Fibroblast of skin of right biceps (primary cell): Measurements from ENCODE around the gene ZFP92.
A peak's percentile ranks its signal among the peaks of the same experiment; 100 is the strongest.
"Not testable (repeated sequence)": the region's sequence is repeated elsewhere in the genome, so short reads cannot be mapped to it uniquely, and the experiment has no call there.

Experiments
- DNase-seq: peaks from one replicate; pipeline ENCODE4 v3.0.0-alpha.2; 2013

The ZFP92 gene

GRCh38 chrX:153387987-153388721 is 23.1 kb upstream of the ZFP92 start:
- DNase-seq = no peak

- DNase-seq = no peak
Observed at GRCh38 chrX:153388722-153389459, 22.4 kb upstream of the ZFP92 start.

- DNase-seq = not testable (repeated sequence)
Observed at GRCh38 chrX:153389460-153389768, 21.9 kb upstream of the ZFP92 start.

GRCh38 chrX:153392642-153393321 is 18.5 kb upstream of the ZFP92 start:
- DNase-seq = no peak

- no peak for DNase-seq
Observed at GRCh38 chrX:153394612-153395011, 16.7 kb upstream of the ZFP92 start.

- DNase-seq = no peak
Observed at GRCh38 chrX:153395613-153396319, 15.5 kb upstream of the ZFP92 start.

GRCh38 chrX:153396320-153397195 is 14.7 kb upstream of the ZFP92 start:
- DNase-seq = no peak

- DNase-seq = no peak
Observed at GRCh38 chrX:153397256-153397960, 13.9 kb upstream of the ZFP92 start.

GRCh38 chrX:153398275-153398960 is 12.9 kb upstream of the ZFP92 start:
- no peak for DNase-seq

- peak; percentile 10 for DNase-seq
Observed at GRCh38 chrX:153400146-153401132, 10.8 kb upstream of the ZFP92 start.

- DNase-seq = no peak
Observed at GRCh38 chrX:153401133-153401764, 10.0 kb upstream of the ZFP92 start, which contains the start of gene PNMA6E. Gene PNMA6E, minus strand, starts transcription at chrX:153401350. Its CDS starts 2,501 bp downstream, at chrX:153398849.

- DNase-seq = not testable (repeated sequence)
Observed at GRCh38 chrX:153404333-153404732, 6.9 kb upstream of the ZFP92 start.

- no peak for DNase-seq
Observed at GRCh38 chrX:153405426-153405825, 5.8 kb upstream of the ZFP92 start.

GRCh38 chrX:153406011-153406410 is 5.3 kb upstream of the ZFP92 start:
- no peak for DNase-seq

GRCh38 chrX:153406903-153407302 is 4.4 kb upstream of the ZFP92 start:
- DNase-seq = no peak

- no peak for DNase-seq
Observed at GRCh38 chrX:153407736-153408135, 3.5 kb upstream of the ZFP92 start.

- DNase-seq = no peak
Observed at GRCh38 chrX:153408221-153408721, 3.0 kb upstream of the ZFP92 start.

GRCh38 chrX:153408871-153409351 is 2.4 kb upstream of the ZFP92 start:
- no peak for DNase-seq
